Spinal cord (tissue), 10 donors: ENCODE results near the gene R3HDM1. TPM values are rescaled to one million over a fixed set of nuclear protein-coding genes. Genes with fewer than 3 reads are reported as not detected.

Experiments used
- DNase-seq, 6 donors: peaks; one replicate each; pipeline versions ENCODE4 v3.0.0 to v3.0.0-alpha.2; 2013 to 2015; ENCODE audit warnings: low spot score in 6 of 6, low read depth in 4 of 6
- H3K27ac ChIP-seq: one replicate; pipeline ENCODE4 v1.5.1; 2013; ENCODE audit warnings: low read depth, low read length, control low read depth
- H3K27me3 ChIP-seq: one replicate; pipeline ENCODE4 v1.6.1; 2013; ENCODE audit warnings: low read length; ENCODE audit not compliant: control insufficient read depth, insufficient read depth
- H3K36me3 ChIP-seq: one replicate; pipeline ENCODE4 v1.6.1; 2013; ENCODE audit warnings: low read length; ENCODE audit not compliant: control insufficient read depth, insufficient read depth
- H3K4me1 ChIP-seq: one replicate; pipeline ENCODE4 v1.6.1; 2013; ENCODE audit warnings: low read length; ENCODE audit not compliant: control insufficient read depth, insufficient read depth
- H3K4me3 ChIP-seq: one replicate; pipeline ENCODE4 v1.5.1; 2013; ENCODE audit warnings: low read depth, low read length, control low read depth
- H3K9me3 ChIP-seq: one replicate; pipeline ENCODE4 v1.6.1; 2013; ENCODE audit warnings: low read length; ENCODE audit not compliant: control insufficient read depth, insufficient read depth
- WGBS: methylation state at CpG from one replicate; pipeline ENCODE4 v1.1.5; 2013; ENCODE audit warnings: missing lambda C conversion rate; ENCODE audit not compliant: insufficient coverage; 5-methylcytosine and 5-hydroxymethylcytosine counted together
- polyA plus RNA-seq, 2 donors: library from polyadenylated mRNA; unstranded; fragments of 120-200 nt; gene quantifications; one replicate each; pipeline ENCODE4 v1.2.1, GENCODE V29; 2013; ENCODE audit not compliant: insufficient read length in 2 of 2
- total RNA-seq, 2 donors: library from RNA; depleted of rRNA in 1 of 2; stranded (reverse); fragments of 120-200 nt in 1 of 2; fragments of >200 nt in 1 of 2; gene quantifications; one replicate each; pipeline versions ENCODE4 v1.2.3 to v1.2.4, GENCODE V29; 2013 to 2014
- donor health status: healthy.

The R3HDM1 gene
- total and polyA plus RNA-seq, 4 donors, result 23.0 to 55.0 (median 42.6) TPM

DNA sequence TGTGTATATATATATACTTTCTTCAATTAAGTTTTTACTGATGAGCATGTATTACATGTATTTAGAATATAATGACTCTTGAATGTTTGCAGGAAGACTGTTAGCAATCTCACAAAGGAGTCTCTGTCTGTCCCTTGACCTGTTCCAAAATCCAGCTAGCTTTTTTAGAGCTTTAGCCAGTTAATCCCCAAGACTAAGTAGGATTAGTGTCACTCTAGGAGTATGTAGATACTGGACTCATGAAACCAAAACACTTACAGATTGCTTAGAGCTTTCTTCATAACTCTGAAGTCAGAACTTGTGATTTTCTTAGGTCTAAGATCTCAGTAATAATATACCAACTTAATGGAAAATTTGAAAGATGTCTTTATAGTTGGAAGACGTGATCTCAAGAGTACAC lies 212.6 kb downstream of the R3HDM1 start:
- H3K27me3 ChIP-seq, result no peaks in the 10 kb centered on the region
- H3K9me3 ChIP-seq, result no peaks in the 10 kb centered on the region
- no peak overlapping the region for H3K27ac ChIP-seq
- H3K4me1 ChIP-seq, result no peaks in the 10 kb centered on the region
- peaks cover 16% of the 10 kb centered on the region for H3K36me3 ChIP-seq
- no CpG with 5 or more reads among the region's 1 CpG for WGBS
- no peak overlapping the region for H3K4me3 ChIP-seq
- DNase-seq, result peak in 1 of 6 donors; percentile 9

DNA sequence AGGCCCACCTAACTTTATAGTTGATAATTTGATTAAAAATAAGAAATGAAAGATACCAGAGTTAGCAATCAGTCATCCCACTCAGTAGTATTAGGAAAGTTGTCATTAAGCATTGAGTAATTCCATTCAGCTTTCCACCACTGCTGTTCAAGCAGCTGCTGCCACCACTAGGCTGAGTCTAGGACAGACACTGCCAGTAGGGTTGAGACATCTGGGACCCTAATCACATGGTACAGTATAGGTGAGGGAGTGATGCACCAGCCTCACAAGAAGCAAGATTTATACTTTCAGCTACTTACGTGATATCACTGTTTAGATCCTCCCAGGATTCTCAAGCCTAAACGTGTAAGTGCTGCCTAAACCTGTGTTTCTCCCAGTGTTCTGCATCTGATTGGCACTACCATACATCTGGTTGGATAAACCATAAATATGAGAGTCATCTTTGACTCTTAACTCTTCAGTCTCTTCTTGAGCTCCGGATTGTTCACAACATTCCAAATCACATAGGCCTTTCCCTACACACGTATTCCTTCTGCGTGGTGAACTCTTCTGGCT lies 213.6 kb downstream of the R3HDM1 start:
- Histone ChIP-seq H3K4me3 (no peak overlapping the region), H3K9me3 (no peaks in the 10 kb centered on the region), H3K36me3 (peaks cover 18% of the 10 kb centered on the region), H3K27me3 (no peaks in the 10 kb centered on the region), H3K27ac (no peak overlapping the region), H3K4me1 (no peaks in the 10 kb centered on the region)
- no peak for DNase-seq
- WGBS, result 91% methylated on average over 3 of the region's 5 CpGs

DNA sequence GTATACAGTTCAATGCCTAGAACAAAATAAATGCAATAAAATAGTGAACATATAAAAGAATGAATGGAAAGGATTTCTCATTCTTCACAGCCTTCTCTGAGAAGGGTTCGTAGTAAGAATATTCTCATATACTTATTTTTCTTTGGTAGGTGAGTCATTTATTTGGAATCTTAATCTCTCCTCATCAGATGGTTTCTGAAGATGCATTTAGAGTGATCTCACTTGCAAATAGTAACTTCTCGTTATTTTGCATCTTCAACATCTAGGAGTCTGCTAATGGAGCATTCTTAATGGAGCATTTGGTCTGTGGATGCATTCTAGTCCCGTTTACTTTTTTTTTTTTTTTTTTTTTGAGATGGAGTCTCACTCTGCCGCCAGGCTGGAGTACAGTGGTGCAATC lies 214.3 kb downstream of the R3HDM1 start:
- Histone ChIP-seq H3K36me3 (peaks cover 23% of the 10 kb centered on the region), H3K4me1 (no peaks in the 10 kb centered on the region), H3K27me3 (no peaks in the 10 kb centered on the region), H3K9me3 (no peaks in the 10 kb centered on the region), H3K4me3 (no peak overlapping the region), H3K27ac (no peak overlapping the region)
- no CpG with 5 or more reads among the region's 4 CpGs for WGBS
- no peak for DNase-seq

DNA sequence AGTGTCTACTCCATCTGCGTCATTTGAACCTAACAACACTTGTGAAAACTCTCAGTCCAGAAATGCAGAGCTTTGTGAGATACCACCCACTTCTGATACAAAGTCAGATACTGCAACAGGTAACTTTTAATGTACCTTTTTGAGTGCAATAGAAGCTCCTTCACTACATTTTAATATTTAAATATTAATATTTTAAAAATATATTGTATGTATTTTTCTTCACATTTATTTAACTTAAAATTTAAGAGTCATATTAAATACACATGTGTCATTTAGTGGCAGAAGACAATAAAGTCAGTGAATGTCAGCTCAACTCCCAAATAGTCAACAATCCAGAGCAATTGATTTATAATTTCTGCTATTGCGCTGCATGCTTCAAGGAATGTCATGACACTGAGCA lies 224.3 kb downstream of the R3HDM1 start:
- no peaks in the 10 kb centered on the region for H3K4me1 ChIP-seq
- H3K36me3 ChIP-seq, result peaks cover 54% of the 10 kb centered on the region

DNA sequence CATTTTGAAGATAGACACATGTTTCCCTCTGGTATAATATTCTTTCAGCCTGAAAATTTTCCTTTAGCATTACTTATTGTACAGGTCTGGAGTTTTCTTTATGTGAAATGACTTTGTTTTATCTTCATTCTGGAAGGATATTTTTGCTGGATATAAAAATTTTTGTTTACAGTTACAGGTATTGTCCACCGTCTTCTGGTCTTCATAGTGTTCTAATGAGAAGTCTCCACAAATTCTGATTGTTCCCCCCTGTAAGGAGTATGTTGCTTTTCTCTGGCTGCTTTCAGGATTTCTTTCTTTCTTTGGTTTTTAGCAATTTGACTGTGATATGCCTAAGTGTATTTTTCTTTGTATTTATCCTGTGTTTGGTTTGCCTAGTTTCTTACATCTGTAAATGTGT lies 225.4 kb downstream of the R3HDM1 start:
- Histone ChIP-seq H3K4me1 (no peaks in the 10 kb centered on the region), H3K27ac (no peak overlapping the region), H3K4me3 (no peak overlapping the region), H3K36me3 (peaks cover 48% of the 10 kb centered on the region), H3K27me3 (no peaks in the 10 kb centered on the region), H3K9me3 (peaks cover 7% of the 10 kb centered on the region)
- 100% methylated on average over 1 of the region's 1 CpG for WGBS
- no peak for DNase-seq

More for the DNA sequence above, 224.3 kb downstream of the R3HDM1 start:
- Histone ChIP-seq H3K27me3 (no peaks in the 10 kb centered on the region), H3K4me3 (no peak overlapping the region), H3K9me3 (peaks cover 7% of the 10 kb centered on the region), H3K27ac (no peak overlapping the region)
- WGBS, result no CpG with 5 or more reads among the region's 2 CpGs
- DNase-seq, result no peak

DNA sequence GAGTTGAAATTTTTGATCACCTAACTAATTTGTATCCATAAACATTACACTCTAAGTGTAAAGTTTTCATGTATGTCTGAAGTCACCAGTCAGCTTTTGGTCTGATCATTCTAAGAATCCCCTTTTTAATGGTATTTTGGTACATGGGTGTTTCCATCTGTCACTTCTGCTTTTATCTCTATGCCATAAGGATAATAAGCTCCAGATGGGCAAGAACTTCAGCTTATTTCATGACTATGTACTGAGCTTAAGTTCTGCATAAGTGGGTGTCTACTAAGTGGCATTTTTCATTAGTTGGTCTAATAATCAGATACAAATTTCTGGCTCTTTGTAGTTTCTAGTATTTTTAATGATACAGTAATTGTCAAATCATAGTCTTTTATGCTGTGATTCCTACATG lies 230.7 kb downstream of the R3HDM1 start:
- Histone ChIP-seq H3K9me3 (peaks cover 4% of the 10 kb centered on the region), H3K4me3 (no peak overlapping the region), H3K4me1 (no peaks in the 10 kb centered on the region), H3K27ac (no peak overlapping the region), H3K27me3 (no peaks in the 10 kb centered on the region), H3K36me3 (peaks cover 40% of the 10 kb centered on the region)
- DNase-seq, result no peak

DNA sequence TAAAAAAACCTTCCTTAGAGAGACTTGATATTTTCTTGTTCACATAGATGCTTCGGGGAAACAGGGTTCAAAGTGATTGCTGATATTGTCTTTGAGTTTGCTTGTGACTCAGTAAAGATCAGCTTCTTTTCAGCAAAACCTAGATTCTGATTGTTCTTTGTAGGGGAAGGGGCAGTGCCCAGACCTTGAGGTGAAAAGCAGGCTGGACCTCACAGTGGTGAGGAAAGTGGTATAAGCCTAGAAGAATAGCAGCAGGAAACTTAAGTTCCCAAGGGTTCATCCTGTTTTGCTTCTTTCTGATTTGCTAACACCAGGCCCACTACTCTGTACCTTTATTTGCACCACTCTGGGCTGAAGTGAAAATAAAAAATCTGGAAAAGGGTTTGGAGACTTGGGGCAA lies 231.2 kb downstream of the R3HDM1 start:
- Histone ChIP-seq H3K27me3 (no peaks in the 10 kb centered on the region), H3K4me3 (no peak overlapping the region), H3K36me3 (peaks cover 42% of the 10 kb centered on the region), H3K4me1 (no peaks in the 10 kb centered on the region), H3K9me3 (peaks cover under 1% of the 10 kb centered on the region), H3K27ac (no peak overlapping the region)
- no peak for DNase-seq
- WGBS, result 100% methylated on average over 1 of the region's 1 CpG

DNA sequence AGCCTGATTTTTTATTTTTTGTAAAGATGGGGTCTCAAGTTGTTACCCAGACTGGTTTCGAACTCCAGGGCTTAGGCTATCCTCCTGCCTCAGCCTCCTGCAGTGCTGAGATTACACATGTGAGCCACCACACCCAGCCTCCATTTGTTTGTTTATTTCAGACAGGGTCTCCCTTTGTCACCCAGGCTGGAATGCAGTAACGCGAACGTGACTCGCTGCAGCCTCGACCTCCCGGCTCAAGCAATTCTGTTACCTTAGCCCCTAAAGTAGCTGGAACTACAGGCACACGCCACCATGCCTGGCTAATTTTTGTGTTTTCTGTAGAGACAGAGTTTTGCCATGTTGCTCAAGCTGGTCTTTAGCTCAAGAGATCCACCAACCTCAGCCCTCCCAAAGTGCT lies 237.6 kb downstream of the R3HDM1 start:
- Histone ChIP-seq H3K4me3 (no peak overlapping the region), H3K27ac (no peak overlapping the region), H3K4me1 (no peaks in the 10 kb centered on the region), H3K9me3 (no peaks in the 10 kb centered on the region), H3K27me3 (no peaks in the 10 kb centered on the region), H3K36me3 (peaks cover 57% of the 10 kb centered on the region)
- WGBS, result 87% methylated on average over 6 of the region's 8 CpGs
- DNase-seq, result no peak

DNA sequence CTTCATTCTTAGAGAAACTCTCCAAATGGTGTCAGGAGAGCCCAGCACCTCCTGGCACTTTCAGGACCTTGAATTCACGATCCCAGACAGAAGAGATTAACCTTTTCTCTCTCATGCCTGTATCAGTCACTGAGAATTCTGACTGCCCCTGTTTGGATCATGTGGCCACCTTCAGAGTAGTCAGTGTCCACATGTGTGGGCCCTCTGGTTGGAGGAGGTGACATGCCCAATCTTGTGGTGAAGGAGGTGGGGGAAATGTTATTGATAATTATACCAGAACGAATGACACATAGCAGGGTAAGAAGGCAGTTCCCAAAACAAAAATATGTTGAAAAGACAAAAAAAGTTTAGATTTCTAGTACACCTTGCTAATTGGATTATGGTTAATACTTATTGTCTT lies 242.0 kb downstream of the R3HDM1 start:
- Histone ChIP-seq H3K36me3 (peaks cover 56% of the 10 kb centered on the region), H3K27me3 (no peaks in the 10 kb centered on the region), H3K4me3 (no peak overlapping the region), H3K9me3 (no peaks in the 10 kb centered on the region), H3K4me1 (no peaks in the 10 kb centered on the region), H3K27ac (no peak overlapping the region)
- 100% methylated on average over 1 of the region's 2 CpGs for WGBS
- no peak for DNase-seq

DNA sequence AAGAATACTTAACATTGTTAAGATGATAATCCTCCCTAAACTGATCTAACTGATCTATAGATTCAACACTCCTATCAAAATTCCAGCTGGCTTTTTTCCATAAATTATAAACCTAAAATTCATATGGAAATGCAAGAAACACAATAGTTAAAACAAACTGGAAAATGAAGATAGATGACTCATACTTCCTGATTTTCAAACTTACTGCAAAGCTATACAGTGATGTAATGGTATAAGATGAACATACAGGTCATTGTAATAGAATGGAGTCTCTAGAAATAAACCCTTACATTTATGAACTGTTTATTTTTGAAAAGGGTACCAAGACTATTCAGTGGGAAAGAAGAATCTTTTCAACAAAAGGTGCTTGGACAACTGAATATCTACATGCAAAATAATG lies 242.6 kb downstream of the R3HDM1 start:
- H3K36me3 ChIP-seq, result peaks cover 51% of the 10 kb centered on the region
- no peaks in the 10 kb centered on the region for H3K27me3 ChIP-seq
- no peaks in the 10 kb centered on the region for H3K9me3 ChIP-seq
- no peak overlapping the region for H3K27ac ChIP-seq
- no peak for DNase-seq
- no peaks in the 10 kb centered on the region for H3K4me1 ChIP-seq
- no peak overlapping the region for H3K4me3 ChIP-seq
